IPS-NIHi11 (cell line): ENCODE data around the gene METTL1.
"Not testable (repeated sequence)": the region's sequence is repeated elsewhere in the genome, so short reads cannot be mapped to it uniquely, and the experiment has no call there.

Experiments used
- DNase-seq: peaks from one replicate; pipeline ENCODE4 v3.0.0; 2012; ENCODE audit warnings: mixed read lengths, low spot score

The METTL1 gene

GRCh38 chr12:57724003-57724935, 47.6 kb downstream of the METTL1 start:
- DNase-seq, result no peak

GRCh38 chr12:57723630-57723962, 48.3 kb downstream of the METTL1 start:
- no peak for DNase-seq

- DNase-seq, result no peak
These were observed 48.9 kb downstream of the METTL1 start for GRCh38 chr12:57722716-57723629.

GRCh38 chr12:57721846-57722608, 49.9 kb downstream of the METTL1 start:
- DNase-seq, result not testable (repeated sequence)

- DNase-seq, result no peak
These were observed 51.0 kb downstream of the METTL1 start for GRCh38 chr12:57720606-57721595.

- DNase-seq, result no peak
These were observed 51.9 kb downstream of the METTL1 start for GRCh38 chr12:57719777-57720605.

GRCh38 chr12:57718641-57719528, 53.0 kb downstream of the METTL1 start:
- DNase-seq, result no peak
